GM23338 (cell line): ENCODE data around the gene PKHD1. TPM values are rescaled to one million over a fixed set of nuclear protein-coding genes. Genes with fewer than 3 reads are reported as not detected.

Experiments
- ATAC-seq: fragments of 200-7000 bp; cut with Tn5 transposase; 3 replicates; pipeline ENCODE4 v1.9.1; 2020
- DNase-seq: peaks from one replicate; pipeline ENCODE4 v3.0.0-alpha.2; 2015; ENCODE audit warnings: low spot score
- H2AFZ ChIP-seq: fragments of 200-600 bp; sonication (generic); 2 replicates; pipeline ENCODE4 v1.8.0; 2016; ENCODE audit warnings: antibody characterized with exemption, mild to moderate bottlenecking, moderate library complexity
- H3F3A ChIP-seq: fragments of 200-600 bp; sonication (generic); replicated peaks from 2 replicates; pipeline ENCODE4 v1.8.0; 2017; ENCODE audit warnings: antibody characterized with exemption, mixed run types, low read depth
- H3K27ac ChIP-seq: fragments of 200-600 bp; sonication (generic); 2 replicates; pipeline ENCODE4 v1.6.1; 2016; ENCODE audit warnings: low read depth
- H3K27me3 ChIP-seq: fragments of 200-600 bp; sonication (generic); 2 replicates; pipeline ENCODE4 v1.8.0; 2016; ENCODE audit warnings: mild to moderate bottlenecking, mixed run types, moderate library complexity; ENCODE audit not compliant: insufficient read depth
- H3K36me3 ChIP-seq: fragments of 200-600 bp; sonication (generic); 2 replicates; pipeline ENCODE4 v1.8.0; 2016; ENCODE audit warnings: mild to moderate bottlenecking; ENCODE audit not compliant: insufficient read depth
- H3K4me1 ChIP-seq: fragments of 200-600 bp; sonication (generic); 2 replicates; pipeline ENCODE4 v1.8.0; 2016; ENCODE audit warnings: mild to moderate bottlenecking, moderate library complexity; ENCODE audit not compliant: insufficient read depth
- H3K4me2 ChIP-seq: fragments of 200-600 bp; sonication (generic); 2 replicates; pipeline ENCODE4 v1.7.1; 2017; ENCODE audit warnings: mixed run types
- H3K4me3 ChIP-seq: fragments of 200-600 bp; sonication (generic); 2 replicates; pipeline ENCODE4 v1.6.1; 2016; ENCODE audit warnings: mixed run types
- H3K79me2 ChIP-seq: fragments of 200-600 bp; sonication (generic); replicated peaks from 2 replicates; pipeline ENCODE4 v1.8.0; 2017; ENCODE audit warnings: mild to moderate bottlenecking; ENCODE audit not compliant: insufficient read depth
- H3K9me2 ChIP-seq: fragments of 200-600 bp; sonication (generic); 2 replicates; pipeline ENCODE4 v1.8.0; 2017; ENCODE audit not compliant: insufficient read depth
- H4K20me1 ChIP-seq: fragments of 200-600 bp; sonication (generic); replicated peaks from 2 replicates; pipeline ENCODE4 v1.8.0; 2017; ENCODE audit warnings: mild to moderate bottlenecking; ENCODE audit not compliant: insufficient read depth
- H3K27ac Mint-ChIP-seq: 2 replicates; pipeline ENCODE4 v1.8.0; 2020; ENCODE audit warnings: inconsistent platforms, mild to moderate bottlenecking, moderate library complexity, mixed read lengths
- H3K27me3 Mint-ChIP-seq: 3 replicates; pipeline ENCODE4 v1.8.0; 2022; ENCODE audit warnings: low read depth, mild to moderate bottlenecking, moderate library complexity, mixed read lengths, inconsistent platforms; ENCODE audit not compliant: insufficient read depth, poor library complexity
- H3K36me3 Mint-ChIP-seq: 3 replicates; pipeline ENCODE4 v1.8.0; 2021; ENCODE audit warnings: low read depth, mild to moderate bottlenecking, inconsistent platforms, moderate library complexity, mixed read lengths
- H3K4me1 Mint-ChIP-seq: 3 replicates; pipeline ENCODE4 v1.8.0; 2020; ENCODE audit warnings: mild to moderate bottlenecking, inconsistent platforms, mixed read lengths
- H3K4me3 Mint-ChIP-seq: 3 replicates; pipeline ENCODE4 v1.8.0; 2021; ENCODE audit warnings: moderate library complexity, mild to moderate bottlenecking, inconsistent platforms, mixed read lengths
- H3K9me3 Mint-ChIP-seq: 3 replicates; pipeline ENCODE4 v1.8.0; 2020; ENCODE audit warnings: moderate library complexity, mild to moderate bottlenecking, inconsistent platforms, mixed read lengths
- CREB1 ChIP-seq: fragments of 250-450 bp; sonication (Bioruptor Pico); IDR thresholded peaks from 2 replicates; pipeline ENCODE4 v1.5.0; 2020; ENCODE audit warnings: low read depth, mild to moderate bottlenecking, moderate library complexity
- EZH2phosphoT487 ChIP-seq: fragments of 200-600 bp; sonication (generic); IDR thresholded peaks from one replicate; pipeline ENCODE4 v1.8.1; 2018; ENCODE audit warnings: antibody characterized with exemption; ENCODE audit not compliant: unreplicated experiment
- JUNB ChIP-seq: IDR thresholded peaks from one replicate; pipeline ENCODE4 v1.6.1; 2016; ENCODE audit warnings: antibody characterized with exemption; ENCODE audit not compliant: unreplicated experiment
- polyA plus RNA-seq: library from polyadenylated mRNA; unstranded; fragments of >200 nt; fragmentation: Nextera tagmentation; extraction: Ambion mirVana; gene quantifications from 2 replicates; pipeline ENCODE4 v1.2.1, GENCODE V29; 2016
- total RNA-seq: library from RNA; depleted of rRNA; stranded (reverse); fragments of >200 nt; shearing (Covaris generic); gene quantifications from 2 replicates; pipeline ENCODE4 v1.2.3, GENCODE V29; 2014
- TF ChIP-seq, protein P1 (sequence below): fragments of 250-450 bp; sonication (Bioruptor Pico); IDR thresholded peaks from 2 replicates; pipeline ENCODE4 v1.5.0; 2020; ENCODE audit warnings: mild to moderate bottlenecking, moderate library complexity
- TF ChIP-seq, protein P2 (sequence below): IDR thresholded peaks from 2 replicates; pipeline ENCODE4 v1.6.1; 2016; ENCODE audit warnings: antibody characterized with exemption

PKHD1 gene
- total and polyA plus RNA-seq, 2 experiments from 2014 or later, result 0.03 to 0.07 TPM

GRCh38 chr6:51578362-51578761 lies 509.1 kb downstream of the PKHD1 start (continued):
- TF ChIP-seq, protein P1, sequence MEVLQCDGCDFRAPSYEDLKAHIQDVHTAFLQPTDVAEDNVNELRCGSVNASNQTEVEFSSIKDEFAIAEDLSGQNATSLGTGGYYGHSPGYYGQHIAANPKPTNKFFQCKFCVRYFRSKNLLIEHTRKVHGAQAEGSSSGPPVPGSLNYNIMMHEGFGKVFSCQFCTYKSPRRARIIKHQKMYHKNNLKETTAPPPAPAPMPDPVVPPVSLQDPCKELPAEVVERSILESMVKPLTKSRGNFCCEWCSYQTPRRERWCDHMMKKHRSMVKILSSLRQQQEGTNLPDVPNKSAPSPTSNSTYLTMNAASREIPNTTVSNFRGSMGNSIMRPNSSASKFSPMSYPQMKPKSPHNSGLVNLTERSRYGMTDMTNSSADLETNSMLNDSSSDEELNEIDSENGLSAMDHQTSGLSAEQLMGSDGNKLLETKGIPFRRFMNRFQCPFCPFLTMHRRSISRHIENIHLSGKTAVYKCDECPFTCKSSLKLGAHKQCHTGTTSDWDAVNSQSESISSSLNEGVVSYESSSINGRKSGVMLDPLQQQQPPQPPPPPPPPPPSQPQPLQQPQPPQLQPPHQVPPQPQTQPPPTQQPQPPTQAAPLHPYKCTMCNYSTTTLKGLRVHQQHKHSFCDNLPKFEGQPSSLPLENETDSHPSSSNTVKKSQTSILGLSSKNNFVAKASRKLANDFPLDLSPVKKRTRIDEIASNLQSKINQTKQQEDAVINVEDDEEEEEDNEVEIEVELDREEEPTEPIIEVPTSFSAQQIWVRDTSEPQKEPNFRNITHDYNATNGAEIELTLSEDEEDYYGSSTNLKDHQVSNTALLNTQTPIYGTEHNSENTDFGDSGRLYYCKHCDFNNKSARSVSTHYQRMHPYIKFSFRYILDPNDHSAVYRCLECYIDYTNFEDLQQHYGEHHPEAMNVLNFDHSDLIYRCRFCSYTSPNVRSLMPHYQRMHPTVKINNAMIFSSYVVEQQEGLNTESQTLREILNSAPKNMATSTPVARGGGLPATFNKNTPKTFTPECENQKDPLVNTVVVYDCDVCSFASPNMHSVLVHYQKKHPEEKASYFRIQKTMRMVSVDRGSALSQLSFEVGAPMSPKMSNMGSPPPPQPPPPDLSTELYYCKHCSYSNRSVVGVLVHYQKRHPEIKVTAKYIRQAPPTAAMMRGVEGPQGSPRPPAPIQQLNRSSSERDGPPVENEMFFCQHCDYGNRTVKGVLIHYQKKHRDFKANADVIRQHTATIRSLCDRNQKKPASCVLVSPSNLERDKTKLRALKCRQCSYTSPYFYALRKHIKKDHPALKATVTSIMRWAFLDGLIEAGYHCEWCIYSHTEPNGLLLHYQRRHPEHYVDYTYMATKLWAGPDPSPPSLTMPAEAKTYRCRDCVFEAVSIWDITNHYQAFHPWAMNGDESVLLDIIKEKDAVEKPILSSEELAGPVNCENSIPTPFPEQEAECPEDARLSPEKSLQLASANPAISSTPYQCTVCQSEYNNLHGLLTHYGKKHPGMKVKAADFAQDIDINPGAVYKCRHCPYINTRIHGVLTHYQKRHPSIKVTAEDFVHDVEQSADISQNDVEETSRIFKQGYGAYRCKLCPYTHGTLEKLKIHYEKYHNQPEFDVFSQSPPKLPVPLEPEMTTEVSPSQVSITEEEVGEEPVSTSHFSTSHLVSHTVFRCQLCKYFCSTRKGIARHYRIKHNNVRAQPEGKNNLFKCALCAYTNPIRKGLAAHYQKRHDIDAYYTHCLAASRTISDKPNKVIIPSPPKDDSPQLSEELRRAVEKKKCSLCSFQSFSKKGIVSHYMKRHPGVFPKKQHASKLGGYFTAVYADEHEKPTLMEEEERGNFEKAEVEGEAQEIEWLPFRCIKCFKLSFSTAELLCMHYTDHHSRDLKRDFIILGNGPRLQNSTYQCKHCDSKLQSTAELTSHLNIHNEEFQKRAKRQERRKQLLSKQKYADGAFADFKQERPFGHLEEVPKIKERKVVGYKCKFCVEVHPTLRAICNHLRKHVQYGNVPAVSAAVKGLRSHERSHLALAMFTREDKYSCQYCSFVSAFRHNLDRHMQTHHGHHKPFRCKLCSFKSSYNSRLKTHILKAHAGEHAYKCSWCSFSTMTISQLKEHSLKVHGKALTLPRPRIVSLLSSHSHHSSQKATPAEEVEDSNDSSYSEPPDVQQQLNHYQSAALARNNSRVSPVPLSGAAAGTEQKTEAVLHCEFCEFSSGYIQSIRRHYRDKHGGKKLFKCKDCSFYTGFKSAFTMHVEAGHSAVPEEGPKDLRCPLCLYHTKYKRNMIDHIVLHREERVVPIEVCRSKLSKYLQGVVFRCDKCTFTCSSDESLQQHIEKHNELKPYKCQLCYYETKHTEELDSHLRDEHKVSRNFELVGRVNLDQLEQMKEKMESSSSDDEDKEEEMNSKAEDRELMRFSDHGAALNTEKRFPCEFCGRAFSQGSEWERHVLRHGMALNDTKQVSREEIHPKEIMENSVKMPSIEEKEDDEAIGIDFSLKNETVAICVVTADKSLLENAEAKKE (CRISPR knock-in tag), result no peak

- no peaks in the 10 kb centered on the region for H3F3A ChIP-seq
- H3K36me3 Mint-ChIP-seq, result no peaks in the 10 kb centered on the region
- no peak for TF ChIP-seq CREB1 (CRISPR knock-in tag)
- TF ChIP-seq EZH2phosphoT487, result no peak
- TF ChIP-seq, protein P1 (CRISPR knock-in tag), result no peak
- TF ChIP-seq, protein P2, sequence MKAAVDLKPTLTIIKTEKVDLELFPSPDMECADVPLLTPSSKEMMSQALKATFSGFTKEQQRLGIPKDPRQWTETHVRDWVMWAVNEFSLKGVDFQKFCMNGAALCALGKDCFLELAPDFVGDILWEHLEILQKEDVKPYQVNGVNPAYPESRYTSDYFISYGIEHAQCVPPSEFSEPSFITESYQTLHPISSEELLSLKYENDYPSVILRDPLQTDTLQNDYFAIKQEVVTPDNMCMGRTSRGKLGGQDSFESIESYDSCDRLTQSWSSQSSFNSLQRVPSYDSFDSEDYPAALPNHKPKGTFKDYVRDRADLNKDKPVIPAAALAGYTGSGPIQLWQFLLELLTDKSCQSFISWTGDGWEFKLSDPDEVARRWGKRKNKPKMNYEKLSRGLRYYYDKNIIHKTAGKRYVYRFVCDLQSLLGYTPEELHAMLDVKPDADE, result no peak
- TF ChIP-seq JUNB, result no peak
Measured at GRCh38 chr6:51574040-51574439, 513.4 kb downstream of the PKHD1 start.

More at GRCh38 chr6:51574040-51574439, 513.4 kb downstream of the PKHD1 start:
- Histone ChIP-seq H3K4me2 (no peak overlapping the region), H3K79me2 (no peaks in the 10 kb centered on the region), H2AFZ (no peak overlapping the region), H3K9me2 (no peaks in the 10 kb centered on the region), H3K36me3 (no peaks in the 10 kb centered on the region), H4K20me1 (no peaks in the 10 kb centered on the region), H3K27me3 (no peaks in the 10 kb centered on the region), H3K4me3 (no peak overlapping the region), H3K4me1 (no peaks in the 10 kb centered on the region; the same call in 1 of the 2 replicates), H3K27ac (no peak overlapping the region)
- no peak for DNase-seq
- no peak for ATAC-seq
- Mint-ChIP-seq H3K27me3 (peaks cover 4% of the 10 kb centered on the region), H3K4me3 (no peak overlapping the region), H3K4me1 (peaks cover 5% of the 10 kb centered on the region; the same call in 2 of the 3 replicates), H3K9me3 (peaks cover 5% of the 10 kb centered on the region; the same call in 2 of the 3 replicates), H3K27ac (no peak overlapping the region)
